Measurements from ENCODE around the gene ZNHIT6. TPM values are rescaled to one million over a fixed set of nuclear protein-coding genes. Genes with fewer than 3 reads are reported as not detected.

ZNHIT6 gene
- polyA plus RNA-seq, 1 of the 3 experiments (the other 2 are of a cell fraction) = 7.7 TPM

- no peak for TF ChIP-seq SMC3 (IDR thresholded peaks at IDR 0.05; ENCODE audit: low read depth, low read length)
- TF ChIP-seq POLR2AphosphoS5 (IDR thresholded peaks at IDR 0.05; ENCODE audit: low read depth, low read length) = no peak
Observed at GRCh38 chr1:85655315-85655714, 52.9 kb downstream of the ZNHIT6 start (continued).

GRCh38 chr1:85654066-85654782, 54.0 kb downstream of the ZNHIT6 start:
- no peak overlapping the region for H3K9ac ChIP-seq
- no peaks in the 10 kb centered on the region for H4K20me1 ChIP-seq (ENCODE audit: insufficient read depth)
- CTCF ChIA-PET = interaction anchor here (1.0 to 1.4 kb wide), 2 partner anchors 346 to 395 kb away, joined by 3 read pairs; partner anchors contain the start of gene C1orf52
- H3K4me2 ChIP-seq = no peak overlapping the region
- H3F3A ChIP-seq (replicated peaks; ENCODE audit: insufficient read depth) = no peaks in the 10 kb centered on the region
- H3K36me3 ChIP-seq (replicated peaks in 1 of 2; ENCODE audit: control insufficient read depth in 1 of 2, insufficient read depth in 2 of 2, low read length in 1 of 2) = peaks cover 24 to 46% of the 10 kb centered on the region in 2 experiments
- TF ChIP-seq JUND (IDR thresholded peaks at IDR 0.05) (no peak), FOSL2 (IDR thresholded peaks at IDR 0.05; ENCODE audit: borderline replicate concordance, low read depth) (peak; percentile 41; the same call in 1 of the 2 replicates)
- H3K79me2 ChIP-seq (ENCODE audit: insufficient read depth) = no peaks in the 10 kb centered on the region
- POLR2A ChIA-PET = no interaction called here
- peaks cover 5% of the 10 kb centered on the region; the same call in 1 of the 2 replicates for H3K9me2 ChIP-seq
- H3K27me3 ChIP-seq (ENCODE audit: insufficient read depth) = no peaks in the 10 kb centered on the region
- H3K4me1 ChIP-seq (ENCODE audit: control insufficient read depth in 1 of 2, insufficient read depth in 2 of 2, low read depth in 1 of 2, low read length in 1 of 2) = no peaks in the 10 kb centered on the region
- WGBS (ENCODE audit: low lambda C conversion rate) = 68% methylated on average over 6 of the region's 6 CpGs
- H3K4me3 ChIP-seq (ENCODE audit: low read depth in 2 of 2, low read length in 1 of 2) = no peak overlapping the region
- H3K27ac ChIP-seq (ENCODE audit: low read depth in 2 of 2, low read length in 1 of 2) = no peak overlapping the region
- no peak overlapping the region for H2AFZ ChIP-seq (ENCODE audit: low read depth)
- no peak for DNase-seq
- peaks cover 2% of the 10 kb centered on the region; the same call in 1 of the 2 replicates for H3K9me3 ChIP-seq

- Histone ChIP-seq H2AFZ (ENCODE audit: low read depth) (no peak overlapping the region), H3K9me3 (peaks cover 12% of the 10 kb centered on the region; the same call in 1 of the 2 replicates), H3K4me2 (no peak overlapping the region), H4K20me1 (ENCODE audit: insufficient read depth) (no peaks in the 10 kb centered on the region), H3K27ac (ENCODE audit: low read depth in 2 of 2, low read length in 1 of 2) (no peak overlapping the region), H3K9ac (no peak overlapping the region), H3K27me3 (ENCODE audit: insufficient read depth) (no peaks in the 10 kb centered on the region), H3K9me2 (peaks cover 5% of the 10 kb centered on the region; the same call in 1 of the 2 replicates), H3F3A (replicated peaks; ENCODE audit: insufficient read depth) (no peaks in the 10 kb centered on the region), H3K79me2 (ENCODE audit: insufficient read depth) (no peaks in the 10 kb centered on the region), H3K36me3 (replicated peaks in 1 of 2; ENCODE audit: control insufficient read depth in 1 of 2, insufficient read depth in 2 of 2, low read length in 1 of 2) (peaks cover 21 to 47% of the 10 kb centered on the region in 2 experiments), H3K4me1 (ENCODE audit: control insufficient read depth in 1 of 2, insufficient read depth in 2 of 2, low read depth in 1 of 2, low read length in 1 of 2) (no peaks in the 10 kb centered on the region), H3K4me3 (ENCODE audit: low read depth in 2 of 2, low read length in 1 of 2) (no peak overlapping the region)
- TF ChIP-seq CTCF (IDR thresholded peaks at IDR 0.05) (no peak), TEAD4 (IDR thresholded peaks at IDR 0.05; ENCODE audit: borderline replicate concordance, insufficient read depth) (no peak), CHD2 (IDR thresholded peaks at IDR 0.05; ENCODE audit: low read length, partially characterized antibody) (no peak), NRF1 (IDR thresholded peaks at IDR 0.05; ENCODE audit: low read depth, low read length) (no peak), RXRA (IDR thresholded peaks at IDR 0.05; ENCODE audit: borderline replicate concordance, low read depth) (no peak), RFX5 (IDR thresholded peaks at IDR 0.05; ENCODE audit: low read length) (no peak), USF2 (IDR thresholded peaks at IDR 0.05; ENCODE audit: borderline replicate concordance, low read depth, low read length) (no peak), IRF3 (IDR thresholded peaks at IDR 0.05; ENCODE audit: low read depth, low read length) (no peak), MXI1 (IDR thresholded peaks at IDR 0.05; ENCODE audit: low read depth, low read length) (no peak), MEF2A (IDR thresholded peaks at IDR 0.05; ENCODE audit: borderline replicate concordance, low read depth) (no peak)
- CTCF ChIA-PET = no interaction called here
- DNase-seq = no peak
- WGBS (ENCODE audit: low lambda C conversion rate) = 94% methylated on average over 3 of the region's 3 CpGs
- POLR2A ChIA-PET = no interaction called here
Observed at GRCh38 chr1:85652327-85652726, 55.9 kb downstream of the ZNHIT6 start.

Measured in SK-N-SH (cell line).